H9 (cell line): Measurements from ENCODE around the gene RCAN2. TPM values are rescaled to one million over a fixed set of nuclear protein-coding genes. Genes with fewer than 3 reads are reported as not detected.

ENCODE experiments used
- DNase-seq: peaks from one replicate; pipeline ENCODE4 v3.0.0-alpha.2; 2017
- H2AFZ ChIP-seq: one replicate; pipeline ENCODE4 v1.6.1; 2013; ENCODE audit warnings: mild to moderate bottlenecking, low read length, control low read depth, moderate library complexity
- H2AK5ac ChIP-seq: 2 replicates; pipeline ENCODE4 v1.6.1; 2013; ENCODE audit warnings: low read length, control low read depth, mixed read lengths; ENCODE audit not compliant: insufficient read length
- H2BK120ac ChIP-seq: one replicate; pipeline ENCODE4 v1.6.1; 2013; ENCODE audit warnings: low read depth, mild to moderate bottlenecking, low read length, control low read depth, inconsistent platforms; ENCODE audit not compliant: poor library complexity, severe bottlenecking
- H2BK12ac ChIP-seq: 2 replicates; pipeline ENCODE4 v1.6.1; 2013; ENCODE audit warnings: low read length, control low read depth, mixed read lengths, low read depth; ENCODE audit not compliant: insufficient read length
- H2BK15ac ChIP-seq: 2 replicates; pipeline ENCODE4 v1.6.1; 2013; ENCODE audit warnings: low read depth, low read length, control low read depth
- H2BK20ac ChIP-seq: one replicate; pipeline ENCODE4 v1.6.1; 2013; ENCODE audit warnings: low read depth, mild to moderate bottlenecking, low read length, control low read depth, inconsistent platforms; ENCODE audit not compliant: poor library complexity, severe bottlenecking
- H2BK5ac ChIP-seq: 2 replicates; pipeline ENCODE4 v1.6.1; 2013; ENCODE audit warnings: low read length, control low read depth, mixed read lengths; ENCODE audit not compliant: insufficient read length
- H3K14ac ChIP-seq: 2 replicates; pipeline ENCODE4 v1.6.1; 2013; ENCODE audit warnings: low read length, control low read depth; ENCODE audit not compliant: insufficient read depth
- H3K18ac ChIP-seq: 2 replicates; pipeline ENCODE4 v1.6.1; 2013; ENCODE audit warnings: low read depth, mild to moderate bottlenecking, mixed read lengths, low read length, control low read depth; ENCODE audit not compliant: insufficient read length
- H3K23ac ChIP-seq: 2 replicates; pipeline ENCODE4 v1.6.1; 2013; ENCODE audit warnings: low read length, control low read depth, mixed read lengths, low read depth; ENCODE audit not compliant: insufficient read length
- H3K23me2 ChIP-seq: 2 replicates; pipeline ENCODE4 v1.6.1; 2013; ENCODE audit warnings: low read depth, mild to moderate bottlenecking, mixed read lengths, low read length, control low read depth; ENCODE audit not compliant: insufficient read length, poor library complexity, severe bottlenecking
- H3K27ac ChIP-seq: 2 replicates; pipeline ENCODE4 v1.5.1; 2013; ENCODE audit warnings: low read length, control low read depth, mixed read lengths, low read depth; ENCODE audit not compliant: insufficient read length
- H3K27me3 ChIP-seq: 2 replicates; pipeline ENCODE4 v1.6.1; 2013; ENCODE audit warnings: low read length, control low read depth, inconsistent platforms; ENCODE audit not compliant: insufficient read depth
- H3K4ac ChIP-seq: 2 replicates; pipeline ENCODE4 v1.6.1; 2013; ENCODE audit warnings: low read depth, mild to moderate bottlenecking, control low read depth, inconsistent platforms, low read length, moderate library complexity
- H3K4me1 ChIP-seq: 2 replicates; pipeline ENCODE4 v1.6.1; 2013; ENCODE audit warnings: low read length, control low read depth, inconsistent platforms; ENCODE audit not compliant: insufficient read depth
- H3K4me2 ChIP-seq: 2 replicates; pipeline ENCODE4 v1.6.1; 2013; ENCODE audit warnings: low read length, control low read depth, mixed read lengths; ENCODE audit not compliant: insufficient read length, insufficient read depth
- H3K56ac ChIP-seq: 2 replicates; pipeline ENCODE4 v1.6.1; 2013; ENCODE audit warnings: low read depth, mild to moderate bottlenecking, mixed read lengths, low read length, control low read depth; ENCODE audit not compliant: insufficient read length
- H3K79me1 ChIP-seq: 2 replicates; pipeline ENCODE4 v1.6.1; 2013; ENCODE audit warnings: low read depth, mild to moderate bottlenecking, moderate library complexity, low read length, control low read depth, inconsistent platforms; ENCODE audit not compliant: insufficient read depth, poor library complexity, severe bottlenecking
- H3K79me2 ChIP-seq: 2 replicates; pipeline ENCODE4 v1.6.1; 2013; ENCODE audit warnings: low read length, control low read depth, inconsistent platforms; ENCODE audit not compliant: insufficient read depth
- H3K9ac ChIP-seq: 2 replicates; pipeline ENCODE4 v1.6.1; 2013; ENCODE audit warnings: low read length, control low read depth, mixed read lengths; ENCODE audit not compliant: insufficient read length; ENCODE audit errors: extremely low read depth
- H3K9me3 ChIP-seq: one replicate; pipeline ENCODE4 v1.6.1; 2013; ENCODE audit warnings: low read depth, low read length, inconsistent platforms; ENCODE audit not compliant: control insufficient read depth
- H3T11ph ChIP-seq: one replicate; pipeline ENCODE4 v1.6.1; 2013; ENCODE audit warnings: mild to moderate bottlenecking, low read length, control low read depth, inconsistent platforms
- H4K20me1 ChIP-seq: one replicate; pipeline ENCODE4 v1.6.1; 2013; ENCODE audit not compliant: control insufficient read depth, insufficient read length, insufficient read depth
- H4K5ac ChIP-seq: 2 replicates; pipeline ENCODE4 v1.6.1; 2013; ENCODE audit warnings: low read depth, mild to moderate bottlenecking, mixed read lengths, low read length, control low read depth; ENCODE audit not compliant: insufficient read length
- H4K8ac ChIP-seq: replicated peaks from 2 replicates; pipeline ENCODE4 v1.6.1; 2013; ENCODE audit warnings: low read length, control low read depth, mixed read lengths, low read depth; ENCODE audit not compliant: insufficient read length
- H4K91ac ChIP-seq: 2 replicates; pipeline ENCODE4 v1.6.1; 2013; ENCODE audit warnings: low read depth, mild to moderate bottlenecking, moderate library complexity, mixed read lengths, low read length, control low read depth; ENCODE audit not compliant: insufficient read length
- H3K27ac Mint-ChIP-seq, 3 experiments: 2 replicates in 2 of 3; 3 replicates in 1 of 3; pipeline ENCODE4 v1.8.0; 2020 to 2021; ENCODE audit warnings: mixed read lengths in 3 of 3, mild to moderate bottlenecking in 1 of 3, moderate library complexity in 1 of 3
- H3K27me3 Mint-ChIP-seq: 2 replicates; pipeline ENCODE4 v1.8.0; 2021; ENCODE audit warnings: low read depth, mild to moderate bottlenecking, moderate library complexity, mixed read lengths
- H3K36me3 Mint-ChIP-seq, 3 experiments: 2 replicates in 2 of 3; 3 replicates in 1 of 3; pipeline ENCODE4 v1.8.0; 2020 to 2021; ENCODE audit warnings: low read depth in 3 of 3, mixed read lengths in 3 of 3; ENCODE audit not compliant: insufficient read depth in 1 of 3
- H3K4me1 Mint-ChIP-seq, 2 experiments: 2 replicates each; pipeline ENCODE4 v1.8.0; 2020; ENCODE audit warnings: mixed read lengths in 2 of 2
- H3K4me3 Mint-ChIP-seq, 2 experiments: 2 replicates in 1 of 2; 3 replicates in 1 of 2; pipeline ENCODE4 v1.8.0; 2020 to 2021; ENCODE audit warnings: mild to moderate bottlenecking in 2 of 2, mixed read lengths in 2 of 2, moderate library complexity in 1 of 2
- H3K9me3 Mint-ChIP-seq, 2 experiments: 2 replicates in 1 of 2; 3 replicates in 1 of 2; pipeline ENCODE4 v1.8.0; 2020; ENCODE audit warnings: mild to moderate bottlenecking in 2 of 2, mixed read lengths in 2 of 2, moderate library complexity in 1 of 2
- CTCF ChIP-seq: fragments of 200-600 bp; sonication (generic); conservative IDR thresholded peaks from 3 replicates; pipeline ENCODE4 v1.8.0; 2021; ENCODE audit warnings: antibody characterized with exemption, mild to moderate bottlenecking
- WGBS: extraction: QIAGEN DNeasy Blood & Tissue Kit; methylation state at CpG from one replicate; pipeline ENCODE4 v1.1.7; 2013; ENCODE audit warnings: missing lambda C conversion rate, low lambda C conversion rate, mixed read lengths; ENCODE audit not compliant: insufficient read length; ENCODE audit errors: extremely low coverage; 5-methylcytosine and 5-hydroxymethylcytosine counted together
- total RNA-seq: library from RNA; stranded (reverse); gene quantifications from 2 replicates; pipeline ENCODE4 v1.2.1, GENCODE V29; 2021

RCAN2 gene
- total RNA-seq, 1 experiment from 2014 or later = 3.0 TPM

GRCh38 chr6:46484081-46484820, 7.0 kb downstream of the RCAN2 start:
- Histone ChIP-seq H4K8ac (no peak overlapping the region), H3K23ac (no peak overlapping the region), H2AFZ (no peak overlapping the region), H3K4me2 (no peak overlapping the region), H4K5ac (no peak overlapping the region), H2BK120ac (no peak overlapping the region), H4K91ac (no peak overlapping the region), H3K79me1 (no peaks in the 10 kb centered on the region), H2AK5ac (no peak overlapping the region), H3K14ac (no peak overlapping the region), H3K4me1 (peaks cover 7% of the 10 kb centered on the region; the same call in 1 of the 2 replicates), H3K27me3 (no peaks in the 10 kb centered on the region), H3K27ac (no peak overlapping the region), H2BK20ac (no peak overlapping the region), H2BK12ac (no peak overlapping the region), H3K23me2 (no peaks in the 10 kb centered on the region), H3K9ac (no peak overlapping the region), H3K4ac (no peak overlapping the region), H2BK15ac (no peak overlapping the region), H3K9me3 (no peaks in the 10 kb centered on the region), H3K56ac (no peak overlapping the region), H4K20me1 (no peaks in the 10 kb centered on the region), H3K79me2 (no peaks in the 10 kb centered on the region), H3K18ac (no peak overlapping the region), H3T11ph (no peak overlapping the region), H2BK5ac (no peak overlapping the region)
- peaks cover 10% of the 10 kb centered on the region in 2 experiments for H3K4me1 Mint-ChIP-seq
- no peaks in the 10 kb centered on the region for H3K36me3 Mint-ChIP-seq
- WGBS = no CpG with 5 or more reads among the region's 6 CpGs
- H3K9me3 Mint-ChIP-seq = no peaks in the 10 kb centered on the region
- TF ChIP-seq CTCF = no peak
- no peak for DNase-seq
- H3K27me3 Mint-ChIP-seq = peaks cover 10% of the 10 kb centered on the region
- 0 out of 7 replicates have a peak overlapping the region, but pooled peaks of 1 of the 3 experiments have one; percentile 37 for H3K27ac Mint-ChIP-seq
- H3K4me3 Mint-ChIP-seq = no peak overlapping the region
